Astrocyte of the hippocampus (primary cell): ENCODE measurements around the gene TPP1.
A peak's percentile ranks its signal among the peaks of the same experiment; 100 is the strongest.

Source experiments
- DNase-seq: peaks from one replicate; pipeline ENCODE4 v3.0.0; 2011; ENCODE audit warnings: low read depth, low spot score

Gene TPP1

GRCh38 chr11:6588018-6588417 is 31.2 kb downstream of the TPP1 start:
- no peak for DNase-seq

GRCh38 chr11:6587360-6587953 is 31.8 kb downstream of the TPP1 start:
- DNase-seq = no peak

GRCh38 chr11:6586434-6587359 is 32.5 kb downstream of the TPP1 start:
- DNase-seq = no peak

- DNase-seq = no peak
Observed at GRCh38 chr11:6584528-6584927, 34.7 kb downstream of the TPP1 start.

- no peak for DNase-seq
Observed at GRCh38 chr11:6583584-6583983, 35.6 kb downstream of the TPP1 start.

- no peak for DNase-seq
Observed at GRCh38 chr11:6579681-6580080, 39.5 kb downstream of the TPP1 start.

GRCh38 chr11:6578134-6578533 is 41.1 kb downstream of the TPP1 start:
- no peak for DNase-seq

GRCh38 chr11:6576471-6577373 is 42.5 kb downstream of the TPP1 start:
- DNase-seq = peak; percentile 95

GRCh38 chr11:6574816-6575715 is 44.2 kb downstream of the TPP1 start:
- no peak for DNase-seq

- peak; percentile 90 for DNase-seq
Observed at GRCh38 chr11:6572215-6572614, 47.0 kb downstream of the TPP1 start.

GRCh38 chr11:6571434-6572008 is 47.7 kb downstream of the TPP1 start:
- DNase-seq = no peak

GRCh38 chr11:6570691-6571427 is 48.4 kb downstream of the TPP1 start:
- no peak for DNase-seq

- DNase-seq = no peak
Observed at GRCh38 chr11:6569706-6570105, 49.5 kb downstream of the TPP1 start.

GRCh38 chr11:6568191-6568918 is 50.9 kb downstream of the TPP1 start:
- DNase-seq = peak; percentile 93

- no peak for DNase-seq
Observed at GRCh38 chr11:6567371-6567745, 51.9 kb downstream of the TPP1 start.

GRCh38 chr11:6566704-6567370 is 52.4 kb downstream of the TPP1 start:
- DNase-seq = peak; percentile 51

GRCh38 chr11:6565988-6566703 is 53.1 kb downstream of the TPP1 start:
- no peak for DNase-seq

GRCh38 chr11:6565325-6565724 is 53.9 kb downstream of the TPP1 start:
- DNase-seq = no peak
